Liver (tissue), 9 donors: ENCODE data around the gene ANAPC16. TPM values are rescaled to one million over a fixed set of nuclear protein-coding genes. Genes with fewer than 3 reads are reported as not detected.
A peak's percentile ranks its signal among the peaks of the same experiment; 100 is the strongest.

Source experiments
- DNase-seq: peaks from one replicate; pipeline ENCODE4 v3.0.0-alpha.2; 2017; ENCODE audit warnings: low spot score
- H3K27ac ChIP-seq, 2 donors: one replicate each; pipeline ENCODE4 v1.7.0; 2013; ENCODE audit warnings: inconsistent platforms in 2 of 2, low read length in 2 of 2, control low read depth in 1 of 2, low read depth in 1 of 2, mild to moderate bottlenecking in 1 of 2
- H3K27me3 ChIP-seq, 4 donors: one replicate each; pipeline versions ENCODE4 v1.6.1 to v1.7.0; 2013; ENCODE audit warnings: low read length in 3 of 4, inconsistent platforms in 1 of 4, mild to moderate bottlenecking in 1 of 4, moderate library complexity in 1 of 4; ENCODE audit not compliant: control insufficient read depth in 4 of 4, insufficient read depth in 4 of 4
- H3K36me3 ChIP-seq, 4 donors: one replicate each; pipeline versions ENCODE4 v1.6.1 to v1.7.0; 2013; ENCODE audit warnings: low read length in 3 of 4, mild to moderate bottlenecking in 3 of 4, low read depth in 1 of 4, moderate library complexity in 1 of 4; ENCODE audit not compliant: control insufficient read depth in 4 of 4, insufficient read depth in 3 of 4
- H3K4me1 ChIP-seq, 4 donors: one replicate each; pipeline versions ENCODE4 v1.6.1 to v1.7.0; 2013; ENCODE audit warnings: low read length in 3 of 4, mild to moderate bottlenecking in 3 of 4, moderate library complexity in 1 of 4; ENCODE audit not compliant: control insufficient read depth in 4 of 4, insufficient read depth in 4 of 4
- H3K4me3 ChIP-seq, 3 donors: one replicate each; pipeline versions ENCODE4 v1.6.1 to v1.7.0; 2013; ENCODE audit warnings: low read length in 3 of 3, control low read depth in 1 of 3, low read depth in 1 of 3, mild to moderate bottlenecking in 1 of 3
- H3K9ac ChIP-seq, 2 donors: one replicate each; pipeline ENCODE4 v1.7.0; 2013; ENCODE audit warnings: low read length in 2 of 2, mild to moderate bottlenecking in 2 of 2, moderate library complexity in 2 of 2, control low read depth in 1 of 2, low read depth in 1 of 2
- H3K9me3 ChIP-seq, 4 donors: one replicate each; pipeline versions ENCODE4 v1.6.1 to v1.7.0; 2013; ENCODE audit warnings: low read length in 3 of 4; ENCODE audit not compliant: control insufficient read depth in 4 of 4
- EGR1 ChIP-seq, 2 donors: IDR thresholded peaks; 2 replicates each; pipeline ENCODE4 v1.6.1; 2016 to 2018; ENCODE audit warnings: antibody characterized with exemption in 2 of 2, low read depth in 2 of 2
- FOXA1 ChIP-seq: IDR thresholded peaks from 2 replicates; pipeline ENCODE4 v1.6.1; 2016; ENCODE audit warnings: antibody characterized with exemption
- FOXA2 ChIP-seq: IDR thresholded peaks from 2 replicates; pipeline ENCODE4 v1.6.1; 2016; ENCODE audit warnings: antibody characterized with exemption
- GABPA ChIP-seq, 2 donors: IDR thresholded peaks in 1 of 2; conservative IDR thresholded peaks in 1 of 2; 2 replicates each; pipeline ENCODE4 v1.6.1; 2016; ENCODE audit warnings: antibody characterized with exemption in 2 of 2, mild to moderate bottlenecking in 1 of 2, moderate library complexity in 1 of 2
- HNF4A ChIP-seq, 2 donors: conservative IDR thresholded peaks; 2 replicates each; pipeline ENCODE4 v1.6.1; 2016; ENCODE audit warnings: antibody characterized with exemption in 2 of 2, mild to moderate bottlenecking in 2 of 2
- HNF4G ChIP-seq: IDR thresholded peaks from 2 replicates; pipeline ENCODE4 v1.6.1; 2016; ENCODE audit warnings: antibody characterized with exemption
- JUND ChIP-seq, 2 donors: IDR thresholded peaks; 2 replicates each; pipeline ENCODE4 v1.6.1; 2016; ENCODE audit warnings: antibody characterized with exemption in 2 of 2
- NR2F2 ChIP-seq: IDR thresholded peaks from 2 replicates; pipeline ENCODE4 v1.6.1; 2016; ENCODE audit warnings: antibody characterized with exemption
- RAD21 ChIP-seq, 2 donors: IDR thresholded peaks; 2 replicates each; pipeline ENCODE4 v1.6.1; 2016; ENCODE audit warnings: antibody characterized with exemption in 2 of 2, mild to moderate bottlenecking in 2 of 2
- RXRA ChIP-seq, 2 donors: IDR thresholded peaks; 2 replicates each; pipeline ENCODE4 v1.6.1; 2017 to 2018; ENCODE audit warnings: antibody characterized with exemption in 2 of 2, mild to moderate bottlenecking in 1 of 2
- SP1 ChIP-seq: IDR thresholded peaks from 2 replicates; pipeline ENCODE4 v1.6.1; 2018; ENCODE audit warnings: antibody characterized with exemption, mild to moderate bottlenecking
- TAF1 ChIP-seq: conservative IDR thresholded peaks from 2 replicates; pipeline ENCODE4 v1.6.1; 2016; ENCODE audit warnings: antibody characterized with exemption, mild to moderate bottlenecking
- YY1 ChIP-seq: IDR thresholded peaks from 2 replicates; pipeline ENCODE4 v1.6.1; 2016; ENCODE audit warnings: antibody characterized with exemption, mild to moderate bottlenecking
- WGBS: extraction: QIAGEN DNeasy Blood & Tissue Kit; methylation state at CpG from one replicate; pipeline ENCODE4 v1.1.7; 2013; 5-methylcytosine and 5-hydroxymethylcytosine counted together
- polyA plus RNA-seq, 2 donors: library from polyadenylated mRNA; stranded (reverse) in 1 of 2; unstranded in 1 of 2; fragments of 200-250 nt in 1 of 2; fragments of >200 nt in 1 of 2; fragmentation: Nextera tagmentation in 1 of 2; extraction: Ambion mirVana in 1 of 2; gene quantifications; one replicate each; pipeline versions ENCODE4 v1.2.1 to v1.2.3, GENCODE V29; 2013 to 2015
- total RNA-seq, 2 donors: library from RNA; depleted of rRNA; stranded (reverse); fragments of >200 nt; gene quantifications; one replicate each; pipeline ENCODE4 v1.2.3, GENCODE V29; 2014
- TF ChIP-seq, protein P1 (sequence below): IDR thresholded peaks from 2 replicates; pipeline ENCODE4 v1.6.1; 2016; ENCODE audit warnings: antibody characterized with exemption, mild to moderate bottlenecking
- TF ChIP-seq, protein P2 (sequence below): fragments of 150-350 bp; IDR thresholded peaks from 2 replicates; pipeline ENCODE4 v1.5.1; 2017; ENCODE audit warnings: improper control_type of control experiment, low read depth, low read length; ENCODE audit not compliant: missing input control
- TF ChIP-seq, protein P3 (sequence below): IDR thresholded peaks from 2 replicates; pipeline ENCODE4 v1.6.1; 2016; ENCODE audit warnings: antibody characterized with exemption
- TF ChIP-seq, protein P4 (sequence below): IDR thresholded peaks from 2 replicates; pipeline ENCODE4 v1.6.1; 2016; ENCODE audit warnings: antibody characterized with exemption
- TF ChIP-seq, protein P5 (sequence below): IDR thresholded peaks from 2 replicates; pipeline ENCODE4 v1.6.1; 2016; ENCODE audit warnings: antibody characterized with exemption
- donor health status: healthy.
- donor health status: healthy.
- donor health status: healthy.
- donor health status: healthy.
- donor health status: healthy.

The ANAPC16 gene
- total and polyA plus RNA-seq, 4 donors: 36.8 to 96.3 (median 55.6) TPM

DNA sequence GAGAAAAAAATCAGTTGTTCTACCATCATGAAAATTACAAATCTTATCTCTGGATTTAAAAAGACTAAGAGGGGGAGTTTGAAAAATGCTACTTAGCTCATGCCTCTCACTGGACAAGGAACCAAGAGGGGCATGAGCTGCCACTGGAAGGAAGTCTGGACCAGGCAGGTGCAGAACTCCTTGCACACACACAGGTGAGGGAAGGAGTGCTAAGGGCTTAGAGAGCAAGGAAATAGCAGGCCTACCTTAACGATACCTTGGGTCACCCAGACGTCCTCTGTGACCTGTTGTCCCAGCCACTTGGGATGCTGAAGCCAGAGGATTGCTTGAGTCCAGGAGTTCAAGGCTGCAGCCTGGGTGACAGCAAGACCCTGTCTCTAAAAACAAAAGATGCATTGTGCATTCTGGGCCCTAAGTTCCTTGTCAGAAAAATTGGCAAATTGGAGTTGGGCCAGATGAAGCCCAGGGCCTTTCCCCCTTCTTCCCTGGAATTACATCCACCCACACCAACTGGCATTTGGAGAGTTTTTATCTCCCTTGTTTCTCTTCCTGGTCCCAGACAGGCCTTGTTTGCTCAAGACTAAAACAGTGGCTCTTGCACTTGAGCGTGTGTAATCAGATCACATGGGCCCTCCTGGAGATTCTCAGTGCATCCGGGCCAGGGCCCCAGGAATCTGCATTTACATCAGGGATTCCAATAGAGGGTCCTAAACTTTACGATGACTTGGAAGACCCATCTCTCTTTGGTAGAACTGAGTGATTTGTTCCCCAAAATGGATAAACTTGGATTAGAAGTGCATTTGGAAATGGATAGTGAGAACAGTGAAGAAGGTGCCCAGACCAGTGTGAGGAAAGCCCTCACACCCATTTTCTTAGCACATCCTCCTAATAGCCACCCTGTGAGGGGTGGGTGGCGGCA, 60.9 kb downstream of the ANAPC16 start:
- TF ChIP-seq RAD21 (IDR thresholded peaks at IDR 0.05) (peak in 1 of 2 donors; percentile 37), SP1 (peak; percentile 30), HNF4G (no peak), NR2F2 (peak; percentile 60), RXRA (IDR thresholded peaks at IDR 0.05) (peak in 1 of 2 donors; percentile 22), HNF4A (conservative IDR thresholded peaks at IDR 0.05) (peak in 1 of 2 donors; percentile 51)
- TF ChIP-seq, protein P1, sequence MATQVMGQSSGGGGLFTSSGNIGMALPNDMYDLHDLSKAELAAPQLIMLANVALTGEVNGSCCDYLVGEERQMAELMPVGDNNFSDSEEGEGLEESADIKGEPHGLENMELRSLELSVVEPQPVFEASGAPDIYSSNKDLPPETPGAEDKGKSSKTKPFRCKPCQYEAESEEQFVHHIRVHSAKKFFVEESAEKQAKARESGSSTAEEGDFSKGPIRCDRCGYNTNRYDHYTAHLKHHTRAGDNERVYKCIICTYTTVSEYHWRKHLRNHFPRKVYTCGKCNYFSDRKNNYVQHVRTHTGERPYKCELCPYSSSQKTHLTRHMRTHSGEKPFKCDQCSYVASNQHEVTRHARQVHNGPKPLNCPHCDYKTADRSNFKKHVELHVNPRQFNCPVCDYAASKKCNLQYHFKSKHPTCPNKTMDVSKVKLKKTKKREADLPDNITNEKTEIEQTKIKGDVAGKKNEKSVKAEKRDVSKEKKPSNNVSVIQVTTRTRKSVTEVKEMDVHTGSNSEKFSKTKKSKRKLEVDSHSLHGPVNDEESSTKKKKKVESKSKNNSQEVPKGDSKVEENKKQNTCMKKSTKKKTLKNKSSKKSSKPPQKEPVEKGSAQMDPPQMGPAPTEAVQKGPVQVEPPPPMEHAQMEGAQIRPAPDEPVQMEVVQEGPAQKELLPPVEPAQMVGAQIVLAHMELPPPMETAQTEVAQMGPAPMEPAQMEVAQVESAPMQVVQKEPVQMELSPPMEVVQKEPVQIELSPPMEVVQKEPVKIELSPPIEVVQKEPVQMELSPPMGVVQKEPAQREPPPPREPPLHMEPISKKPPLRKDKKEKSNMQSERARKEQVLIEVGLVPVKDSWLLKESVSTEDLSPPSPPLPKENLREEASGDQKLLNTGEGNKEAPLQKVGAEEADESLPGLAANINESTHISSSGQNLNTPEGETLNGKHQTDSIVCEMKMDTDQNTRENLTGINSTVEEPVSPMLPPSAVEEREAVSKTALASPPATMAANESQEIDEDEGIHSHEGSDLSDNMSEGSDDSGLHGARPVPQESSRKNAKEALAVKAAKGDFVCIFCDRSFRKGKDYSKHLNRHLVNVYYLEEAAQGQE: no peak
- H3K9me3 ChIP-seq: no peaks in the 10 kb centered on the region
- DNase-seq: no peak
- H3K27me3 ChIP-seq: no peaks in the 10 kb centered on the region
- H3K27ac ChIP-seq: peak overlapping the region; percentile 97 to 98
- peak overlapping the region; percentile 11 to 24 for H3K9ac ChIP-seq
- 37% methylated on average over 6 of the region's 6 CpGs for WGBS
- H3K4me1 ChIP-seq: peaks cover 3 to 35% (median 22%) of the 10 kb centered on the region in 4 donors
- H3K36me3 ChIP-seq: peaks cover 0 to 5% (median 1%) of the 10 kb centered on the region in 4 donors
- no peak overlapping the region for H3K4me3 ChIP-seq

DNA sequence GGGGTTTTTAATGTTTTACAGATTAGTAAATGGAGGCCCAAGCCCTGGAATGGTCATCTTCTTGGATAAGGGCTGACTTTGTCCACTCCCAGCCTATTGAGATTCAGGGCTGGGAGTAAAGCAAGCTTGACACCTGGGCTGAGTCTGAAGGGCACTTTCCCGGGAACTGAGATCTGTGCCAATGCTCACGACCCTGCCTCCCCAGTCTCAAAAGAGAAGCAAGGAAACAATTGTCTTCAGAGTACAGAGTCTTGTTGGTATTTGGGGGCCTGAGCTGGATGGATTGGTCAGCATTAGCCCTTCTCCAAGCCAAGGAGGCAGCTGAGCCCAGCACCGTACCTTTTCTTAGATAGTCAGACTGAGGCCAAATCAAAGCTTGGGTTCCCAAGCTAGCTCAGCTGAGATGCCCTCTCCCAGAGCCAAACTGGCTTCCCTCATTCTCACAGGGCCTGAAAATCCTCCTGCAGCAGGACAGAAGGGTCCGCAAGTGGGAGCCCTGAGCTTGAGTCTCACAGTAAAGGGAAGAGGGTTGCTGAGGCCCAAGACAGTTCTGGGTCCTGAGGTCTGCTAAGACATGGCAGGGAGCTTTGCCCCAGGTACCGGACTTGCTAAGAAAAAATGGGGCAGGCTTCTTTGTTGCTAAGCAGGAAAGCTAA, 61.7 kb downstream of the ANAPC16 start:
- H3K9ac ChIP-seq: no peak overlapping the region
- H3K4me3 ChIP-seq: no peak overlapping the region
- H3K36me3 ChIP-seq: peaks cover 0 to 5% (median 1%) of the 10 kb centered on the region in 4 donors
- TF ChIP-seq YY1: no peak
- no peak for TF ChIP-seq FOXA1
- no peak for TF ChIP-seq FOXA2
- TF ChIP-seq, protein P2, sequence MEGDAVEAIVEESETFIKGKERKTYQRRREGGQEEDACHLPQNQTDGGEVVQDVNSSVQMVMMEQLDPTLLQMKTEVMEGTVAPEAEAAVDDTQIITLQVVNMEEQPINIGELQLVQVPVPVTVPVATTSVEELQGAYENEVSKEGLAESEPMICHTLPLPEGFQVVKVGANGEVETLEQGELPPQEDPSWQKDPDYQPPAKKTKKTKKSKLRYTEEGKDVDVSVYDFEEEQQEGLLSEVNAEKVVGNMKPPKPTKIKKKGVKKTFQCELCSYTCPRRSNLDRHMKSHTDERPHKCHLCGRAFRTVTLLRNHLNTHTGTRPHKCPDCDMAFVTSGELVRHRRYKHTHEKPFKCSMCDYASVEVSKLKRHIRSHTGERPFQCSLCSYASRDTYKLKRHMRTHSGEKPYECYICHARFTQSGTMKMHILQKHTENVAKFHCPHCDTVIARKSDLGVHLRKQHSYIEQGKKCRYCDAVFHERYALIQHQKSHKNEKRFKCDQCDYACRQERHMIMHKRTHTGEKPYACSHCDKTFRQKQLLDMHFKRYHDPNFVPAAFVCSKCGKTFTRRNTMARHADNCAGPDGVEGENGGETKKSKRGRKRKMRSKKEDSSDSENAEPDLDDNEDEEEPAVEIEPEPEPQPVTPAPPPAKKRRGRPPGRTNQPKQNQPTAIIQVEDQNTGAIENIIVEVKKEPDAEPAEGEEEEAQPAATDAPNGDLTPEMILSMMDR: no peak
- no peak for TF ChIP-seq TAF1
- TF ChIP-seq GABPA (IDR thresholded peaks at IDR 0.05 in 1 of 2, conservative IDR thresholded peaks at IDR 0.05 in 1 of 2): no peak
- no peak for TF ChIP-seq EGR1 (IDR thresholded peaks at IDR 0.05; ENCODE audit: low read depth in 2 of 2)
- TF ChIP-seq SP1: no peak
- no peak for TF ChIP-seq RAD21 (IDR thresholded peaks at IDR 0.05)
- TF ChIP-seq HNF4A (conservative IDR thresholded peaks at IDR 0.05): no peak
- TF ChIP-seq, protein P3, sequence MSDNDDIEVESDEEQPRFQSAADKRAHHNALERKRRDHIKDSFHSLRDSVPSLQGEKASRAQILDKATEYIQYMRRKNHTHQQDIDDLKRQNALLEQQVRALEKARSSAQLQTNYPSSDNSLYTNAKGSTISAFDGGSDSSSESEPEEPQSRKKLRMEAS: no peak
- no peak for TF ChIP-seq NR2F2
- no peak for TF ChIP-seq HNF4G
- TF ChIP-seq, protein P1: no peak
- TF ChIP-seq, protein P4, sequence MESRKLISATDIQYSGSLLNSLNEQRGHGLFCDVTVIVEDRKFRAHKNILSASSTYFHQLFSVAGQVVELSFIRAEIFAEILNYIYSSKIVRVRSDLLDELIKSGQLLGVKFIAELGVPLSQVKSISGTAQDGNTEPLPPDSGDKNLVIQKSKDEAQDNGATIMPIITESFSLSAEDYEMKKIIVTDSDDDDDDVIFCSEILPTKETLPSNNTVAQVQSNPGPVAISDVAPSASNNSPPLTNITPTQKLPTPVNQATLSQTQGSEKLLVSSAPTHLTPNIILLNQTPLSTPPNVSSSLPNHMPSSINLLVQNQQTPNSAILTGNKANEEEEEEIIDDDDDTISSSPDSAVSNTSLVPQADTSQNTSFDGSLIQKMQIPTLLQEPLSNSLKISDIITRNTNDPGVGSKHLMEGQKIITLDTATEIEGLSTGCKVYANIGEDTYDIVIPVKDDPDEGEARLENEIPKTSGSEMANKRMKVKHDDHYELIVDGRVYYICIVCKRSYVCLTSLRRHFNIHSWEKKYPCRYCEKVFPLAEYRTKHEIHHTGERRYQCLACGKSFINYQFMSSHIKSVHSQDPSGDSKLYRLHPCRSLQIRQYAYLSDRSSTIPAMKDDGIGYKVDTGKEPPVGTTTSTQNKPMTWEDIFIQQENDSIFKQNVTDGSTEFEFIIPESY: no peak
- no peak for TF ChIP-seq RXRA (IDR thresholded peaks at IDR 0.05)
- TF ChIP-seq JUND (IDR thresholded peaks at IDR 0.05): no peak
- TF ChIP-seq, protein P5, sequence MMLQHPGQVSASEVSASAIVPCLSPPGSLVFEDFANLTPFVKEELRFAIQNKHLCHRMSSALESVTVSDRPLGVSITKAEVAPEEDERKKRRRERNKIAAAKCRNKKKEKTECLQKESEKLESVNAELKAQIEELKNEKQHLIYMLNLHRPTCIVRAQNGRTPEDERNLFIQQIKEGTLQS: no peak
- H3K4me1 ChIP-seq: peaks cover 2 to 33% (median 21%) of the 10 kb centered on the region in 4 donors
- H3K9me3 ChIP-seq: no peaks in the 10 kb centered on the region
- no peak for DNase-seq
- peak overlapping the region; percentile 29 to 98 for H3K27ac ChIP-seq
- WGBS: 71% methylated on average over 5 of the region's 5 CpGs
- no peaks in the 10 kb centered on the region for H3K27me3 ChIP-seq
